H1 (cell line): ENCODE measurements around the gene PGBD5. TPM values are rescaled to one million over a fixed set of nuclear protein-coding genes. Genes with fewer than 3 reads are reported as not detected.

Experiments used
- CTCF ChIA-PET: fragments of 300-600 bp; sonication (Branson Sonifier 250); formaldehyde crosslinking; loops from one replicate; lab custom pipeline; 2021; ENCODE audit not compliant: partially characterized antibody; lab: Charles Lee
- POLR2A ChIA-PET: fragments of 300-600 bp; sonication (Branson Sonifier 250); formaldehyde crosslinking; loops from one replicate; lab custom pipeline; 2021; ENCODE audit warnings: inconsistent platforms; ENCODE audit not compliant: partially characterized antibody; lab: Charles Lee
- DNase-seq, 2 experiments: peaks; one replicate each; pipeline versions ENCODE4 v3.0.0 to v3.0.0-alpha.2; 2010 to 2022; ENCODE audit warnings: low spot score in 2 of 2, low read depth in 1 of 2, mixed read lengths in 1 of 2
- FAIRE-seq: peaks from 2 replicates; lab custom pipeline; 2011; peaks lifted over from hg19 to GRCh38; lab: Jason Lieb, UNC
- H2AFZ ChIP-seq: 2 replicates; pipeline ENCODE4 v1.8.1; 2012; ENCODE audit warnings: low read length, inconsistent platforms
- H2AK5ac ChIP-seq: 2 replicates; pipeline ENCODE4 v1.6.1; 2013; ENCODE audit warnings: low read depth, low read length
- H2BK120ac ChIP-seq: replicated peaks from 2 replicates; pipeline ENCODE3; 2013; ENCODE audit warnings: low read depth, low read length, inconsistent platforms
- H2BK12ac ChIP-seq: 2 replicates; pipeline ENCODE4 v1.6.1; 2013; ENCODE audit warnings: low read depth, low read length
- H2BK15ac ChIP-seq: 2 replicates; pipeline ENCODE4 v1.6.1; 2013; ENCODE audit warnings: low read length
- H2BK20ac ChIP-seq: 2 replicates; pipeline ENCODE4 v1.6.1; 2013; ENCODE audit warnings: low read length
- H2BK5ac ChIP-seq: 2 replicates; pipeline ENCODE4 v1.6.1; 2013; ENCODE audit warnings: low read depth, low read length
- H3K14ac ChIP-seq: 2 replicates; pipeline ENCODE4 v1.6.1; 2013; ENCODE audit warnings: inconsistent platforms; ENCODE audit not compliant: insufficient read length
- H3K18ac ChIP-seq: 2 replicates; pipeline ENCODE4 v1.6.1; 2013; ENCODE audit warnings: low read length; ENCODE audit errors: extremely low read depth
- H3K23ac ChIP-seq: 2 replicates; pipeline ENCODE4 v1.6.1; 2013; ENCODE audit warnings: inconsistent platforms; ENCODE audit not compliant: insufficient read length
- H3K23me2 ChIP-seq: 2 replicates; pipeline ENCODE4 v1.6.1; 2013; ENCODE audit warnings: low read depth, low read length
- H3K27ac ChIP-seq: 2 replicates; pipeline ENCODE4 v1.6.1; 2011; ENCODE audit warnings: low read depth, low read length, inconsistent platforms
- H3K27me3 ChIP-seq, 4 experiments: replicated peaks in 1 of 4; 1 replicate in 1 of 4; 2 replicates in 3 of 4; pipeline versions ENCODE4 v1.6.1 to v1.8.1; 2011 to 2013; ENCODE audit warnings: low read length in 3 of 4, mild to moderate bottlenecking in 3 of 4, inconsistent platforms in 2 of 4, mixed read lengths in 2 of 4, moderate library complexity in 1 of 4; ENCODE audit not compliant: control insufficient read depth in 3 of 4, insufficient read depth in 3 of 4; ENCODE audit errors: extremely low read depth in 1 of 4
- H3K36me3 ChIP-seq, 4 experiments: 2 replicates each; pipeline versions ENCODE4 v1.6.1 to v1.8.1; 2011 to 2013; ENCODE audit warnings: mild to moderate bottlenecking in 4 of 4, low read length in 3 of 4, moderate library complexity in 2 of 4, control low read depth in 1 of 4, inconsistent platforms in 1 of 4; ENCODE audit not compliant: insufficient read depth in 4 of 4, control insufficient read depth in 2 of 4
- H3K4ac ChIP-seq: replicated peaks from 2 replicates; pipeline ENCODE3; 2013; ENCODE audit warnings: low read length, low read depth, mixed read lengths, inconsistent platforms; ENCODE audit not compliant: insufficient read length
- H3K4me1 ChIP-seq, 4 experiments: replicated peaks in 1 of 4; 1 replicate in 1 of 4; 2 replicates in 3 of 4; pipeline versions ENCODE4 v1.6.1 to v1.8.1; 2011 to 2013; ENCODE audit warnings: low read length in 3 of 4, inconsistent platforms in 2 of 4, mixed read lengths in 1 of 4; ENCODE audit not compliant: insufficient read depth in 4 of 4, control insufficient read depth in 3 of 4
- H3K4me2 ChIP-seq, 2 experiments: 2 replicates each; pipeline versions ENCODE4 v1.6.1 to v1.8.1; 2011 to 2013; ENCODE audit warnings: low read depth in 2 of 2, low read length in 2 of 2, control low read depth in 1 of 2, inconsistent platforms in 1 of 2, mild to moderate bottlenecking in 1 of 2; ENCODE audit not compliant: insufficient read depth in 1 of 2
- H3K4me3 ChIP-seq, 4 experiments: fragments of 200-600, 300-600 bp in 1 of 4; sonication (generic), shearing (Covaris generic), sonication (Bioruptor Twin) in 1 of 4; 2 replicates each; pipeline versions ENCODE4 v1.5.1 to v1.8.1; 2011 to 2016; ENCODE audit warnings: low read length in 4 of 4, low read depth in 3 of 4, control low read depth in 2 of 4, inconsistent platforms in 2 of 4, mild to moderate bottlenecking in 2 of 4, mixed read lengths in 1 of 4, moderate library complexity in 1 of 4; ENCODE audit not compliant: insufficient read depth in 2 of 4; ENCODE audit errors: extremely low read depth in 1 of 4
- H3K56ac ChIP-seq: replicated peaks from 2 replicates; pipeline ENCODE3; 2013; ENCODE audit warnings: low read depth, mild to moderate bottlenecking, mixed read lengths, low read length, inconsistent platforms; ENCODE audit not compliant: insufficient read length
- H3K79me1 ChIP-seq: 2 replicates; pipeline ENCODE4 v1.6.1; 2013; ENCODE audit warnings: low read depth, low read length, control low read depth
- H3K79me2 ChIP-seq, 2 experiments: 2 replicates each; pipeline versions ENCODE4 v1.6.1 to v1.8.1; 2012 to 2013; ENCODE audit warnings: low read length in 2 of 2, mild to moderate bottlenecking in 2 of 2, inconsistent platforms in 1 of 2; ENCODE audit not compliant: insufficient read depth in 2 of 2, control insufficient read depth in 1 of 2
- H3K9ac ChIP-seq, 4 experiments: replicated peaks in 1 of 4; 1 replicate in 1 of 4; 2 replicates in 3 of 4; pipeline versions ENCODE4 v1.6.1 to v1.8.1; 2011 to 2013; ENCODE audit warnings: low read depth in 3 of 4, low read length in 3 of 4, control low read depth in 2 of 4, mild to moderate bottlenecking in 2 of 4, moderate library complexity in 2 of 4, inconsistent platforms in 1 of 4; ENCODE audit errors: extremely low read depth in 1 of 4
- H3K9me3 ChIP-seq, 2 experiments: 2 replicates each; pipeline versions ENCODE4 v1.6.1 to v1.8.1; 2012 to 2013; ENCODE audit warnings: mild to moderate bottlenecking in 2 of 2, moderate library complexity in 2 of 2, control low read depth in 1 of 2, inconsistent platforms in 1 of 2, low read depth in 1 of 2, low read length in 1 of 2, mixed read lengths in 1 of 2; ENCODE audit not compliant: insufficient read depth in 2 of 2
- H4K20me1 ChIP-seq, 2 experiments: replicated peaks in 1 of 2; 2 replicates each; pipeline versions ENCODE3 to v1.8.1; 2011 to 2013; ENCODE audit warnings: inconsistent platforms in 2 of 2, low read length in 2 of 2, mild to moderate bottlenecking in 1 of 2; ENCODE audit not compliant: insufficient read depth in 2 of 2, control insufficient read depth in 1 of 2
- H4K5ac ChIP-seq: 2 replicates; pipeline ENCODE4 v1.6.1; 2013; ENCODE audit warnings: low read length, low read depth, mixed read lengths, inconsistent platforms; ENCODE audit not compliant: insufficient read length
- H4K8ac ChIP-seq: 2 replicates; pipeline ENCODE4 v1.8.0; 2013; ENCODE audit warnings: mild to moderate bottlenecking, moderate library complexity, low read length, inconsistent platforms; ENCODE audit not compliant: insufficient read depth; ENCODE audit errors: extremely low read depth
- H4K91ac ChIP-seq: replicated peaks from 2 replicates; pipeline ENCODE3; 2013; ENCODE audit warnings: low read length, mixed read lengths, inconsistent platforms; ENCODE audit not compliant: insufficient read length
- GTF2F1 ChIP-seq: IDR thresholded peaks from 2 replicates; pipeline ENCODE4 v1.6.1; 2012; ENCODE audit warnings: low read depth, low read length, improper control_type of control experiment, borderline replicate concordance
- WGBS, 2 experiments: shearing (Covaris generic) in 1 of 2; methylation state at CpG; one replicate each; pipeline versions ENCODE4 v1.1.6 to v1.1.7; 2013 to 2015; ENCODE audit warnings: low lambda C conversion rate in 2 of 2, mixed read lengths in 2 of 2, inconsistent platforms in 1 of 2, low coverage in 1 of 2, missing lambda C conversion rate in 1 of 2; ENCODE audit not compliant: insufficient replicate concordance in 2 of 2, insufficient coverage in 1 of 2, insufficient read length in 1 of 2; ENCODE audit errors: extremely low coverage in 1 of 2, missing lambda C conversion rate in 1 of 2; 5-methylcytosine and 5-hydroxymethylcytosine counted together
- polyA plus RNA-seq, 7 experiments: library from polyadenylated mRNA; depleted of rRNA in 3 of 7; stranded (reverse) in 5 of 7; unstranded in 2 of 7; fragments of >200 nt in 5 of 7; fragments of 200-250 nt in 2 of 7; gene quantifications; 1 replicate in 5 of 7; 2 replicates in 1 of 7; 4 replicates in 1 of 7; pipeline versions ENCODE4 v1.2.1 to v1.2.3, GENCODE V29; 2011 to 2013; ENCODE audit warnings: missing spikeins in 2 of 7, mixed read lengths in 2 of 7
- total RNA-seq: library from RNA; stranded (reverse); fragmentation: NEBNext Ultra II Directional; extraction: Animal tissue kit (Norgen Biotek cat#: 25700); gene quantifications from 2 replicates; pipeline ENCODE4 v1.2.1, GENCODE V29; 2021

The PGBD5 gene
- total and polyA plus RNA-seq, 2 of the 8 experiments (the other 6 are each of a cell fraction or from before 2014, with no cell fraction given): 16.3 to 18.4 TPM

DNA sequence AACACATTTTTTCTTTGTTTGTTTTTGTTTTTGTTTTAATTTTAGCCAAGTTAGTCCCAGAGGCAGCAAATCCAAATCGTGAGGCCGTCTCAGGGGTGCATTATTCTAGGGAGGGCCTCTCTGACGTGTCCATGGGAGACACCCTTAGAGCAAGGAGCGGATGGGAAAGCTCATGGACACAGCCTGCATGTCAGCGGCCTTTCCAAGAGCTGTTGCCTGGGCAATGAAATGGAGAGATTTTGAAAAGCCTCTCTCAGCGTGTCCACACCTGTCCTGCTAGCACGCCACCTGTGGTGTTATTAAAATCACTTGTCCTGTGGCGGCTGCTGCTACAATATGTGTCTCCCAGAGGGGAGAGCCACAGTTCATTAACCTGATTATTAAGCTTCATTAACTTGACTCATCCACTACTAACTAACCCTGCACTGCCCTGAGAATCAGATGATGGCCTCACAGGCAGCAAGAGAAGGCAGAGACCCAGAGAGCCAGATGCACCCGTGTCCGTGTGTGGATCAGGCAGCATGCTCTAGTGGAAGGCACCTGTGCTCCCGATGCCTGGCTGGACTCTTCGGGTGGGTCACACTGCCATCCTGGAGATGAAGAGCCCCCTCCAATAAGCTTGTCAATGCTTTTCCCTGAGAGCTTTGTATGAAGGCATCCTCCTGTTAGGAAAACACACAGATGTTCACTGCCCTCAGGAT, 133.3 kb downstream of the PGBD5 start:
- Histone ChIP-seq H3K4ac (no peak overlapping the region), H4K91ac (no peak overlapping the region), H3K79me2 (no peaks in the 10 kb centered on the region), H3K4me3 (peak overlapping the region in 2 of 4 experiments; percentile 64 to 71; a peak in 3 of 8 replicates), H4K5ac (no peak overlapping the region), H2BK12ac (peak overlapping the region; percentile 52; the same call in 1 of the 2 replicates), H3K36me3 (no peaks in the 10 kb centered on the region), H3K18ac (no peak overlapping the region), H4K20me1 (no peaks in the 10 kb centered on the region), H3K79me1 (no peaks in the 10 kb centered on the region), H3K56ac (no peak overlapping the region), H2BK15ac (peak overlapping the region; percentile 92), H3K4me2 (peak overlapping the region; percentile 81 to 88; a peak in 3 of 4 replicates), H2AFZ (no peak overlapping the region), H2BK20ac (peak overlapping the region; percentile 67; the same call in 1 of the 2 replicates), H4K8ac (no peak overlapping the region), H3K23ac (no peak overlapping the region), H3K27me3 (peaks cover 0 to 6% (median 2%) of the 10 kb centered on the region in 4 experiments; a peak in 4 of 7 replicates), H3K4me1 (peaks cover 0 to 10% (median 6%) of the 10 kb centered on the region in 4 experiments; a peak in 6 of 7 replicates), H3K27ac (no peak overlapping the region), H2BK120ac (peak overlapping the region; percentile 60), H3K14ac (no peak overlapping the region), H2BK5ac (no peak overlapping the region), H3K23me2 (peaks cover 7% of the 10 kb centered on the region; the same call in 1 of the 2 replicates), H2AK5ac (peak overlapping the region; percentile 86; the same call in 1 of the 2 replicates), H3K9me3 (no peaks in the 10 kb centered on the region), H3K9ac (no peak overlapping the region)
- ChIA-PET CTCF (interaction anchor here (0.6 to 1.2 kb wide), 6 partner anchors 10 to 547 kb away, joined by 3 to 6 read pairs (median 3); no protein-coding TSS in a partner anchor), POLR2A (interaction anchor here (0.7 to 1.1 kb wide), 2 partner anchors 16 to 41 kb away, joined by 3 to 4 read pairs; no protein-coding TSS in a partner anchor)
- whole genome bisulfite sequencing, 2 experiments: 44% methylated on average over 12 of the region's 12 CpGs; no CpG with 5 or more reads in 1 of the 2 experiments
- TF ChIP-seq GTF2F1: no peak
- FAIRE-seq (no peak), DNase-seq (no peak)
